ENCODE results near the gene VSIG10L2.
A peak's percentile ranks its signal among the peaks of the same experiment; 100 is the strongest.
"Not testable (repeated sequence)": the region's sequence is repeated elsewhere in the genome, so short reads cannot be mapped to it uniquely, and the experiment has no call there.

The VSIG10L2 gene

DNA sequence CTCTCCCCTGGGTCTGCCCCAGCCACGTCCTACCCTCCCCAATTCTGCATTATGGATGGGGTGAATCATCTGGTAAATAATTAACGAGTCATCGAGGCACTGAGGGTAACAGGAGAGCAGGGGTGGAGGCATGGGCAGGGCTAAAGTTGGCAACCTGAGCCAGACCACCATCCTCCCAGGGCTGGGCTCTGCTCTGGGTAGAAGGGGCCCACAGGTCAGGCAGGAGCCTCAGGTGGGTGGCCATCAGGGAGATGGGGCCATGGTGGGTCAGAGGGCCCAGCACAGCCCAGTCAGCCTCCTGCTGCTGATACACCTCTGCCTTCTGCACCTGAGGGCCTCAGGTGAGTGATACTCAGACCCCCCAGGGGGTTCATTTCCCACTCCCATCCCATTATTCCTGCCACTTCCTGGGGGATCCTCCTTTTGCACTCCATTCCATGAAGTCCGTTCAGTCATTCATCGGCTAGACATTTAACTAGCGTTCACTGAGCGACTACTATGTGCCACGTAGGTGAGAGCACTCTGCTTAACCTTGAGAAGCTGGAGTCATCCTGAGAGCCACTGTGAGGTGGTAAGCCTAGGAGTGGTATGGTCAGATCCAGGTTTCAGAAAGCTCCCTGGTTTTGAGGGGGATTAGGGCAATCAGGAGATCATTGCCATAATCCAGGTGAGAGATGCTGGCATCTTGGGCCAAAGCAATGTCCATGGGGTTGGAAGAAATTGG lies at the start of gene VSIG10L2:
VSIG10L2 (plus strand) TSS at position 248 of the 724 bp plus-strand sequence; CDS start at position 260, 12 bp downstream.
- no peak for DNase-seq (ENCODE audit: low read depth in 2 of 2)

GRCh38 chr11:125901872-125902271 lies 44.0 kb upstream of the VSIG10L2 start:
- no peak for DNase-seq (ENCODE audit: low read depth in 2 of 2)

DNA sequence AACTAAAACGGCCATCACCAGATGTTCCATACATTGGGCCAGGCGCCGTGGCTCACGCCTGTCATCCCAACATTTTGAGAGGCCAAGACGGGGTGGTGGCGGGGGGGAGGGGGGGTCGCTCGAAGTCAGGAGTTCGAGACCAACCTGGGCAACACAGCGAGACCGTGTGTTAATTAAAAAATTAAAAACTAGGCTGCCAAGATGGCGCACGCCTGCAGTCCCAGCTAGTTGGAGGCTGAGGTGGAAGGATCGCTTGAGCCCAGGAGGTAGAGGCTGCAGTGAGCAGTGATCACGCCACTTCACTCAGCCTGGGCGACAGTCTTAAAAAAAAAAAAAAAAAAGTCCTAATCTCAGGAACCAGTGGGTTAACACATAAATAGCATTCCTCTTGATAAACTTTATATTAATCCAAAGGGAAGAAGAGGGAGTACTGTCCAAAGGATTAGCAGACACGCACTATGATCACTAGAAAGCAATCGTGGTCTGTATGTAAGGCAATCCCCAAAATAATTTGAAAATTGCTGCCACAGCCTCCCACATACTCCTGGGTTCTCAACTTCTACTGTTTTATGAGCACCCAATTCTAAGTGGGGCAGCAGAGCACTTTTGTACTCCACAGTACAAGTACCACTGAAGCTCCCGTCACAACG lies 43.4 kb upstream of the VSIG10L2 start:
- DNase-seq (ENCODE audit: low read depth in 2 of 2) = no peak

- DNase-seq (ENCODE audit: low read depth in 2 of 2) = peak; percentile 84 to 89
Observed at GRCh38 chr11:125902927-125903710, 42.7 kb upstream of the VSIG10L2 start, which contains the start of gene PUS3. Gene PUS3, minus strand, starts transcription at chr11:125903206. Its CDS starts 6,922 bp downstream, at chr11:125896284.

GRCh38 chr11:125903711-125904659 lies 41.9 kb upstream of the VSIG10L2 start, which contains the start of gene DDX25:
Gene DDX25, plus strand, starts transcription at chr11:125904508. Its CDS starts 10 bp downstream, at chr11:125904518.
- peak in 1 of 2 donors; percentile 19 for DNase-seq (ENCODE audit: low read depth in 2 of 2)

- DNase-seq (ENCODE audit: low read depth in 2 of 2) = no peak
Observed at GRCh38 chr11:125904678-125905077, 41.2 kb upstream of the VSIG10L2 start.

DNA sequence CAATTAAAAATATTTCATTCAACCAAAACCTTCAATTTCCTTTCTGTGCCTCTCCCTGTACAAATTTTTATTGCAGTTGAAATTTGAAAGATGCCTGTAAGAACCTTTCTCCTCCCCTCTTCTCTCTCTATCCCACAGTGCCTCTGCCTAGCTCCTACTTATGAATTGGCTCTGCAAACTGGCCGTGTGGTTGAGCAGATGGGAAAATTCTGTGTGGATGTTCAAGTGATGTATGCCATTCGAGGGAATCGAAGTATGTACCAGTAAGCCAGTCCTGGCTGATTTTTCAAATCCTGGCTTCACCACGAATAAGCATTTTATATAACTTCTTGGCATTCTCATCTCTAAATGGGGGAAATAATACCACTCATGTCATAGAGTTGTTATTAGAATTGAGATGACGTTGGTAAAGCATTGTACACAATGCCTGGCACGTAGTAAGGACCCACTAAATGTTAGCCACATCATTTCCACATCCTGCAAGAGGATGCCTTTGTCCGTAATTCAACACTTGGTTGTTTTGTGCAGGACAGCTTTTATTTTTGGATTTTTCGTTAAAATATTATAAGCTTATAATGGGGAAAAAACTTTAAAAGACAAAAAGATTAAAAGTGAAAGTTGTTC lies 35.5 kb upstream of the VSIG10L2 start:
- DNase-seq (ENCODE audit: low read depth in 2 of 2) = no peak

GRCh38 chr11:125914601-125915000 lies 31.2 kb upstream of the VSIG10L2 start:
- not testable (repeated sequence) for DNase-seq (ENCODE audit: low read depth in 2 of 2)

DNA sequence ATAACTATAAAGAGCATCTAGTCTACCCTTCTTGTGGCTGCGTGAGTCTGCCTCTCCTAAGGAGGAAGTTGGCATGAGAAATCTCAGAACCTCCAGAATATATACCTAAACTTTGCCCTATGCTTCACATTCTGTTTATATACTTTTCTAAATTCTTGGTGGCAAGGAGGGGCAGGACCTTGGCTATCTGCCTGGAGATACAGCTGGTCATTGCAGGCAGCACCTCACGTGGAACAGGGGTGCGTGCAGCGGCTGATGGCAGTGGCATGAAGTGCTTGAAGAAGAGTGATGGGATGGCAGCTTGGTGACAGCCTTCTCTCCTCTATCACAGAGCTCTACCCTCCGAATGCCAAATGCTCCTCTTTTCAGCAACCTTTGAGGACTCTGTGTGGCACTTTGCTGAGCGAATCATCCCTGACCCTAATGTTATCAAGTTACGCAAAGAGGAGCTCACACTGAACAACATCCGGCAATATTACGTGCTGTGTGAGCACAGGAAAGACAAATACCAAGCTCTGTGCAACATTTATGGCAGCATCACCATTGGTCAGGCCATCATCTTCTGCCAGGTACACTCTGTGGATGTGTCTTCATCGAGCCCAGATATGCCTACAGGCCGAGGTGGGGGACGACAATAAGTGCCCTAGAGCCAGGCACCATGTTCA lies 29.0 kb upstream of the VSIG10L2 start:
- DNase-seq (ENCODE audit: low read depth in 2 of 2) = no peak

DNA sequence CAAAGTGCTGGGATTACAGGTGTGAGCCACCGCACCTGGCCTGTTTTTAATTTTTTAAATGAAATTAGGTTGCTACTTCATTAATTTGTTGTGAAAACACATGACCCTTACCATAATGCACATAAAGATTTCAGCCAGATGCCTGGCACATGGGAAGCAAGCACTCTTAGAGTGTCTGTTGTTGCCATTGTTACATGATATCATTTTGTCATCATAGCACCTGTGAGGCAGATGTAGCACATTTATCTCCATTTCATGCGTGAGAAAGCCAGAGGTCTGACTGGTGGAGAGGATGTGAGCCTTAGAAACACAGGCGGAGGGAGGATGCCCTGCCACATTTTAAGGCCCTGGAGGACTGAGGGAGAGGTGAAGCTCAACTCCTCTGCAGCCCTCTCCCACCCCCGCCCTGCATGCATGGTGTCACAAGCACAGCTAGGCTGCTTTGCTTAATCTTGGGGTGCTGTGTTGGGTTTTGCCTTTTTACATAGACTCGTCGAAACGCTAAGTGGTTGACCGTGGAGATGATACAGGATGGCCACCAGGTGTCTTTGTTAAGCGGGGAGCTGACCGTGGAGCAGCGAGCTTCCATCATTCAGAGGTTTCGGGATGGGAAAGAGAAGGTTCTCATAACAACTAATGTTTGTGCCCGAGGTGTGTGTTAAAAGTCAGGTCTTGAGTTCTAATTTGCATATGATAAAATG lies 27.6 kb upstream of the VSIG10L2 start:
- no peak for DNase-seq (ENCODE audit: low read depth in 2 of 2)

- no peak for DNase-seq (ENCODE audit: low read depth in 2 of 2)
Observed at GRCh38 chr11:125921042-125921441, 24.8 kb upstream of the VSIG10L2 start.

DNA sequence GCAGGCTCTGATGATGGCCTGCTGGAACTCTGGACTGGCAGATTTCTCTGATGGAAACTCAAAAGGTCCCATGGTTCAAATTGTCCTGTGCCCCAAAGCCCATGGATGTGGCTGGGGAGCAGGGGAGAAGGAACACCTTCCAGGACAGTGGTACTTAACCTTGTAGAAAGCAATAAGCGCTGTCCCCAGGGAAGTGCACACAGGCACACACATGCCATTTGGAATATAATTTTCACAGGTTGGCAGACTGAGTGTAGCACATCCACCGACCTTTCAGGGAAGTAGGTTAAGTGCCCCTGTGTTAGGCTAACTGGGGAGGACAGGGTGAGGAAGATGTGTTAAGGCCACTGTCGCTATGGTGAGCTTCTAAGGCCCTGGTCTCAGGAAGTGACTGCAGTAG lies 23.7 kb upstream of the VSIG10L2 start:
- no peak for DNase-seq (ENCODE audit: low read depth in 2 of 2)

DNA sequence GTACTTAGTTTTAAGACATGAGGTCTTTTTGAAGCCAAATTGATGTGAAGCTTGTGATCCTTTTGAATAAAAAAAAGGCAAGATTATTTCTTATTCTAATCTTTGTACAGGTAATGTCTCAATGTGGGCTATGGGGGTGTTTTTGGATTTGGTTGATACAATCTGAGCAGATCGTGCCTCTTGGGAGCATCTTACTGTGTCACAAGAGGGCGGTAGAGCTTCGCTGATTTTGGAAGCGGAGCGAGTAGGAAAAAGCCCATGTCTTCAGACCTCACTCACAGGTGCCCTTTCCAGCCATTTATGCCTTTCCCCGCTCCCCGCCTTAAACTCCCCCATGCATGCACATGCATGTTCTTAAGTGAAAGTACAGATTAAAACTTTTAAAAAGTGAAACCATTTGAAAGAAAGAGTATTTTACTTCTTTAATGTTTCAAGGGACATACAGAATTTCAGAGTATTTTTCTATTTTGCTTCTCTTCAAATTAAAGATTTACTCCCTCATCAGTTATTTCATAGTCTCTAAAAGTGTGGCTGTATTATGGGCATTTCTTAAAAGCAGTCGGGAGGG lies 22.7 kb upstream of the VSIG10L2 start:
- peak; percentile 40 for DNase-seq (ENCODE audit: low read depth in 2 of 2)

- no peak for DNase-seq (ENCODE audit: low read depth in 2 of 2)
Observed at GRCh38 chr11:125923633-125924032, 22.2 kb upstream of the VSIG10L2 start.

- DNase-seq (ENCODE audit: low read depth in 2 of 2) = no peak
Observed at GRCh38 chr11:125924384-125925007, 21.3 kb upstream of the VSIG10L2 start.

DNA sequence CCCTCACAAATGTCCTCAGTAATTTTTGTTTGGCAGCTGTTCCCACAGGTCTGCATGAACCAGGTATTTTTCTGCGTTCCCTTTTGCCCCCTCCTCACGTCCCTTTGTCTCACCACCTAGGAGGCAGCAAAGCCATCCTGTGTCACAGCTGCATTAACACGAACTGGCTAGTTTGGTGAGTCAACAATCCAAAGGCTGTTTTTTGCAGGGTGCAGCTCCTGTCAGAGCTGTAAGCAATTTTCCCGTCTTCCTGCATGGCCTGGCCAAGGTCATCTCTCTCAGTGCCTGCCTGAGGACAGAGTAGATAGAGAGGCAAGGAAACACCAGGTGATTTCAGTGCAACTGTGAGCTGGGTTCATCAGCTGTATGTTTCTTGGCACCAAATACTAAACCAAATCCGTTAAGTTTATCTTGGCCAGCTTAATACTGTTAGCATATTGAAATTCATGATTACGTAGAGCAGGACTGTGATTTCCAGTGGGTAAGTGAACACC lies 20.6 kb upstream of the VSIG10L2 start:
- DNase-seq (ENCODE audit: low read depth in 2 of 2) = no peak

GRCh38 chr11:125925804-125926203 lies 20.0 kb upstream of the VSIG10L2 start:
- no peak for DNase-seq (ENCODE audit: low read depth in 2 of 2)

- no peak for DNase-seq (ENCODE audit: low read depth in 2 of 2)
Observed at GRCh38 chr11:125926682-125927081, 19.2 kb upstream of the VSIG10L2 start.
